Embryonic facial prominence (tissue), 1 donor: Measurements from ENCODE around the gene DNAJB6.

Experiments
- DNase-seq: peaks from one replicate; pipeline ENCODE4 v3.0.0-alpha.2; 2016; ENCODE audit errors: extremely low spot score

DNAJB6 gene

GRCh38 chr7:157428554-157428945, 91.7 kb downstream of the DNAJB6 start:
- no peak for DNase-seq

GRCh38 chr7:157429001-157429679, 92.3 kb downstream of the DNAJB6 start:
- DNase-seq: no peak

- no peak for DNase-seq
These were observed 92.9 kb downstream of the DNAJB6 start for GRCh38 chr7:157429680-157430224.

- DNase-seq: no peak
These were observed 93.9 kb downstream of the DNAJB6 start for GRCh38 chr7:157430721-157431120.

- no peak for DNase-seq
These were observed 94.6 kb downstream of the DNAJB6 start for GRCh38 chr7:157431173-157431950.

GRCh38 chr7:157431951-157432540, 95.2 kb downstream of the DNAJB6 start:
- no peak for DNase-seq

GRCh38 chr7:157432541-157432956, 95.7 kb downstream of the DNAJB6 start:
- no peak for DNase-seq

GRCh38 chr7:157432957-157433576, 96.3 kb downstream of the DNAJB6 start:
- no peak for DNase-seq

- no peak for DNase-seq
These were observed 96.8 kb downstream of the DNAJB6 start for GRCh38 chr7:157433628-157434027.

- DNase-seq: no peak
These were observed 97.4 kb downstream of the DNAJB6 start for GRCh38 chr7:157434231-157434630.

- no peak for DNase-seq
These were observed 97.9 kb downstream of the DNAJB6 start for GRCh38 chr7:157434701-157435100.

- DNase-seq: no peak
These were observed 99.3 kb downstream of the DNAJB6 start for GRCh38 chr7:157436076-157436475.

GRCh38 chr7:157436763-157437480, 100.1 kb downstream of the DNAJB6 start:
- DNase-seq: no peak

- no peak for DNase-seq
These were observed 100.8 kb downstream of the DNAJB6 start for GRCh38 chr7:157437519-157438061.

- no peak for DNase-seq
These were observed 101.6 kb downstream of the DNAJB6 start for GRCh38 chr7:157438121-157439025.

- DNase-seq: no peak
These were observed 102.3 kb downstream of the DNAJB6 start for GRCh38 chr7:157439149-157439548.

GRCh38 chr7:157439761-157440160, 103.0 kb downstream of the DNAJB6 start:
- no peak for DNase-seq

- no peak for DNase-seq
These were observed 103.7 kb downstream of the DNAJB6 start for GRCh38 chr7:157440346-157441022.

GRCh38 chr7:157441023-157441399, 104.2 kb downstream of the DNAJB6 start:
- DNase-seq: no peak

GRCh38 chr7:157442456-157442855, 105.7 kb downstream of the DNAJB6 start:
- no peak for DNase-seq
